Measurements from ENCODE around the gene PTPRG.

DNA sequence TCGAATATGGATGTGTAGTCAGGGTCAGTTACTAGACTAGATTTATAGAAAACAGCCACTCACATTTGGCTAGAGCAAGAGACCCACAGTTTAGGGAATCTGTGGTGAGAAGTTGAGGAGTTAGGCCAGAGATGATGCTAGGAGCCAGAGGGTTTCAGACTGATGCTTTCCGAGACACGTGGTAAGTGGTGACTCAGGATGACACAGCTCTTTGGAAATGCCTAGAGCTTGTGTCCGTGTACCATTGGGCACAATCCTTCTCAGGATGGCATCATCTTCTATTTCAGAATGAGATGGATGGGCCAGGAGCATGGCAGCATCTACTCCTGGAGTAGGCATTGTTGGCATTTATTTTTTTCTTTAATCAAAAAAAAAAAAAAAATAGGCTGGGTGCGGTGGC lies 28.5 kb downstream of the PTPRG start:
- TF ChIP-seq POLR2A (IDR thresholded peaks at IDR 0.05; ENCODE audit: low read length) (no peak), GATA1 (IDR thresholded peaks at IDR 0.05; ENCODE audit: low read depth, low read length) (no peak)
